Measurements from ENCODE around the gene MAPK6. TPM values are rescaled to one million over a fixed set of nuclear protein-coding genes. Genes with fewer than 3 reads are reported as not detected.

MAPK6 gene
- total and polyA plus RNA-seq, 9 of the 15 experiments (the other 6 are each of a cell fraction or from before 2014, with no cell fraction given): 28.5 to 97.1 (median 74.0) TPM

DNA sequence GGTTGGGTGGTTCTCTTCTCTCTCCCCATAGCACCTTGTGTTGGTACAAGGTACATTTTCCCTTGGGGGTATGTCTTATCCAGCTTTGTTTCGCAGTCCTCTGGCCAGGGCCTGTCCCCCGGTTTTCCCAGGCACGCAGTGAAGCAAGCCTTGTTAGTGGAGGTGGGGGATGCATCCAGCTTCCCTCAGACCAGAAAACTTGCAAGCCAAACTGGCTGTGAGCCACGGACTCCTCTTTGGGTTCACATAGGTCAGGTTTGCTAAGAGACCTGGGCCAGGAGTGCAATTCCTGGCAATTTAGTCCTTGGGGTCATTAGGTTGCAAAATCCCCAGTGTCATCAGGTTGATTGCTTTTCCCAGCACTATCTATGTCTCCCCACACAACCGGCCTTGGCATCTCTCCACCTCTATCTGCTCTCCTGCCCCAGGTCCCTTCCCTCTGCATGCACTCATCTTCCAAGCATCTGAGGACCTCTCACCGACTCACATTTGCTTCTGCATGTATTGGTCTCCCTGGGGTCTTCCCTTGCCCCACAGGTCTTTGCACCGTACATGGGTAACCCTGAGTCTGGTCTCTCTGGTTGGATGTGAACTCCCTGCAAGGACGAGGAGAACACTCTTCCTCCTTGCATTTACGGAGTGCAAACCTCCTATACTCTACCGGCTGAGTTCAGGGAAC is 59.3 kb downstream of the MAPK6 start (continued):
- TF ChIP-seq, protein P1, sequence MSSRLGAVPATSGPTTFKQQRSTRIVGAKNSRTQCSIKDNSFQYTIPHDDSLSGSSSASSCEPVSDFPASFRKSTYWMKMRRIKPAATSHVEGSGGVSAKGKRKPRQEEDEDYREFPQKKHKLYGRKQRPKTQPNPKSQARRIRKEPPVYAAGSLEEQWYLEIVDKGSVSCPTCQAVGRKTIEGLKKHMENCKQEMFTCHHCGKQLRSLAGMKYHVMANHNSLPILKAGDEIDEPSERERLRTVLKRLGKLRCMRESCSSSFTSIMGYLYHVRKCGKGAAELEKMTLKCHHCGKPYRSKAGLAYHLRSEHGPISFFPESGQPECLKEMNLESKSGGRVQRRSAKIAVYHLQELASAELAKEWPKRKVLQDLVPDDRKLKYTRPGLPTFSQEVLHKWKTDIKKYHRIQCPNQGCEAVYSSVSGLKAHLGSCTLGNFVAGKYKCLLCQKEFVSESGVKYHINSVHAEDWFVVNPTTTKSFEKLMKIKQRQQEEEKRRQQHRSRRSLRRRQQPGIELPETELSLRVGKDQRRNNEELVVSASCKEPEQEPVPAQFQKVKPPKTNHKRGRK (tag; IDR thresholded peaks at IDR 0.05): no peak
- TF ChIP-seq L3MBTL2 (IDR thresholded peaks at IDR 0.05) (no peak), ZC3H4 (CRISPR knock-in tag; IDR thresholded peaks at IDR 0.05; ENCODE audit: borderline replicate concordance) (0 out of 2 replicates have a peak, but pooled peaks have one; percentile 32)

DNA sequence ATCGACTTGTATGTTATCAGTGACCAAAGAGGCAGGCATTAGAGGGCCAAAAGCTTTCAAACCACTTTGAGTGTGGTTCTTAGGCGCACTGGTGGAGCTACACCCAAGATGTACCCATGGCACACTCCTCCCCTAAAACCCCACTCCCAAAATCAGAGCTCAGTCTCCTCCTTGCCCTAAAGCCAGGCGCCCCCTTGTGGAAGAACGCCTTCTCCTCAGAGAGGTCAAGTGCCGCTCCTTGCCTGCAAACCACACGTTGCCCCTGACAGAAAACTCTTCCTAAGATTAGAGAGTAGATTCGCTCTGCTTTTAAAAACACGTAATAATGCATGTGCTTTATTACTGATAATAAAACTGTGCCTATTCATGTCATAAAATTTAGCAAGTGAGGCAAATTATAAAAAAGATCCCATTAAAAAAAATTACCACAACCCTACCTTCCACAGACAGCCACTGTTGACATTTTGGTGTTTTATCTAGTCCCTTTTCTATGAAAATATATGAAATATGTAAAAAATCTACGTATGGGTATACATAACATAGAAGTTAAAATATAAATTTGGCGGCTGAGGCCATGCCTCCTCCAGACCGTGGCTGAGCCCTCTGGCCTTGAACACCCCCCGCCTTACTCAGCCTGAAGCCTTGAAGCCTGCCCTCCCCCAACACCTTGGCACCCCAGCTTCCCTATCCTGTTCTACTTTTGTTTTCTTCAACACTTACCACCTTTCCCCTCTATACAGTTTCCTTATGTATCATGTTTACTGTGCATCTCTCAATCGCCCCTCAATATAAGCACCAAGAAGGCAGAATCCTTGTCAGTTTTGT is 60.1 kb downstream of the MAPK6 start:
- ATAC-seq: peak; percentile 94
- Histone ChIP-seq H3K4me2 (ENCODE audit: insufficient read depth, low read length) (no peak overlapping the region), H3K9me1 (ENCODE audit: control insufficient read depth, insufficient read depth, low read length) (no peaks in the 10 kb centered on the region), H3K4me3 (no peak overlapping the region), H3K36me3 (ENCODE audit: control insufficient read depth, insufficient read depth, low read length) (no peaks in the 10 kb centered on the region), H3K27me3 (ENCODE audit: control insufficient read depth in 2 of 2, insufficient read depth in 2 of 2, low read length in 2 of 2) (peaks cover 0 to 3% of the 10 kb centered on the region in 2 experiments; a peak in 2 of 5 replicates), H3K79me2 (ENCODE audit: control insufficient read depth, insufficient read depth, low read length) (no peaks in the 10 kb centered on the region), H4K20me1 (replicated peaks; ENCODE audit: control insufficient read depth, insufficient read depth, low read length) (no peaks in the 10 kb centered on the region), H3K4me1 (replicated peaks in 1 of 2; ENCODE audit: control insufficient read depth in 2 of 2, insufficient read depth in 2 of 2, low read length in 2 of 2) (peaks cover 0 to 9% of the 10 kb centered on the region in 2 experiments; a peak in 3 of 5 replicates), H3K27ac (ENCODE audit: extremely low read depth, low read depth, low read length) (no peak overlapping the region), H3K9me3 (replicated peaks; ENCODE audit: control insufficient read depth, insufficient read depth, low read depth, low read length) (no peaks in the 10 kb centered on the region), H2AFZ (ENCODE audit: low read depth, low read length) (no peak overlapping the region), H3K9ac (ENCODE audit: insufficient read depth in 1 of 2, low read depth in 2 of 2, low read length in 2 of 2) (no peak overlapping the region)
- POLR2A ChIA-PET: interaction anchor here (0.6 to 1.0 kb wide), 3 partner anchors 9 to 143 kb away, joined by 3 read pairs; no protein-coding TSS in a partner anchor
- 27% methylated on average over 13 of the region's 13 CpGs for WGBS (ENCODE audit: insufficient coverage, low coverage, missing lambda C conversion rate)
- FAIRE-seq: peak; percentile 83
- intact Hi-C loops (cut with micrococcal nuclease) (loop anchor here (1.0 to 10.0 kb wide), 4 partner anchors 57 to 294 kb away; no protein-coding TSS in a partner anchor), in situ Hi-C loops (cut with MboI) (loop anchor here (5.0 kb wide), 1 partner anchor 92 kb away; no protein-coding TSS in a partner anchor)
- CTCF ChIA-PET (ENCODE audit: low intra/inter-chr PET ratio): interaction anchor here (0.5 to 1.2 kb wide), 3 partner anchors 61 to 97 kb away, joined by 3 to 6 read pairs (median 3); no protein-coding TSS in a partner anchor
- BruUV-seq (replicated peaks): no TSS peak
- DNase-seq (ENCODE audit: extremely low read depth in 1 of 4, low spot score in 3 of 4): peak; percentile 70 to 84 (median 72)
- TF ChIP-seq PHF21A (IDR thresholded peaks at IDR 0.05; ENCODE audit: borderline replicate concordance, low read depth) (peak; percentile 69; the same call in 1 of the 2 replicates), MXI1 (IDR thresholded peaks at IDR 0.05; ENCODE audit: low read depth, low read length) (no peak), RCOR1 (IDR thresholded peaks at IDR 0.05; ENCODE audit: borderline replicate concordance in 1 of 2, low read depth in 2 of 2, low read length in 2 of 2) (0 out of 4 replicates have a peak, but pooled peaks of 1 of the 2 experiments have one; percentile 48), MAFF (IDR thresholded peaks at IDR 0.05; ENCODE audit: low read length) (no peak), NR2C2 (CRISPR knock-in tag; IDR thresholded peaks at IDR 0.05) (no peak), NR2C2 (tag; IDR thresholded peaks at IDR 0.05) (0 out of 2 replicates have a peak, but pooled peaks have one; percentile 48), BRD9 (IDR thresholded peaks at IDR 0.05; ENCODE audit: low read depth, partially characterized antibody) (no peak), ZFPM2 (CRISPR knock-in tag; IDR thresholded peaks at IDR 0.05) (no peak), ZBTB17 (CRISPR knock-in tag; IDR thresholded peaks at IDR 0.05) (no peak), POLR2H (tag; IDR thresholded peaks at IDR 0.05; ENCODE audit: low read depth) (no peak), RB1 (IDR thresholded peaks at IDR 0.05; ENCODE audit: low read depth) (peak; percentile 33; the same call in 1 of the 2 replicates)
- TF ChIP-seq, protein P2, sequence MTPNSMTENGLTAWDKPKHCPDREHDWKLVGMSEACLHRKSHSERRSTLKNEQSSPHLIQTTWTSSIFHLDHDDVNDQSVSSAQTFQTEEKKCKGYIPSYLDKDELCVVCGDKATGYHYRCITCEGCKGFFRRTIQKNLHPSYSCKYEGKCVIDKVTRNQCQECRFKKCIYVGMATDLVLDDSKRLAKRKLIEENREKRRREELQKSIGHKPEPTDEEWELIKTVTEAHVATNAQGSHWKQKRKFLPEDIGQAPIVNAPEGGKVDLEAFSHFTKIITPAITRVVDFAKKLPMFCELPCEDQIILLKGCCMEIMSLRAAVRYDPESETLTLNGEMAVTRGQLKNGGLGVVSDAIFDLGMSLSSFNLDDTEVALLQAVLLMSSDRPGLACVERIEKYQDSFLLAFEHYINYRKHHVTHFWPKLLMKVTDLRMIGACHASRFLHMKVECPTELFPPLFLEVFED (CRISPR knock-in tag; conservative IDR thresholded peaks at IDR 0.05): no peak

Measured in K562 (cell line).